GM21526 (cell line): ENCODE data around the gene KCMF1.

Experiments used
- ATAC-seq: cut with Tn5 transposase; IDR thresholded peaks from one replicate; pipeline ENCODE4 v1.9.1; 2021; ENCODE audit warnings: moderate library complexity; ENCODE audit not compliant: unreplicated experiment, low FRiP score

Gene KCMF1

GRCh38 chr2:84972932-84973331 lies 2.0 kb downstream of the KCMF1 start:
- ATAC-seq = no peak

- no peak for ATAC-seq
Observed at GRCh38 chr2:84980263-84980983, 9.5 kb downstream of the KCMF1 start.

DNA sequence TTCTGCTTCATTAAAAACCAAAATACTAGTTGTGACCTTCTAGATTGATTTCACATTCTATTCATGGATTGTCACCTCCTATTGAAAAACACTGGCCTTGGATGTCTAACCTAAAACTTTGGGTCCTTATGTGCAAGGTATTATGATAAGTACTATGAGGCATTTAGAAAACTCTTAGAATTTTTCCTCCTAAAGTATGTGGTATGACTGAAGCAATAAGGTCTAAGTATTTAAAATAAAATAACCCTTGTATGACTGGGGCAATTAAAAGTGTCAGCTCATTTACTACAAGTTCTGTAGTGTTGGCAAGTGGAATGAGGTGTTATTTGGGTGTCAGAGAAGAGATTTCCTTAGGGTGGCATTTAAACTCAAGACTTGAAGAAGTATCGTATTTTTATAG lies 15.1 kb downstream of the KCMF1 start:
- ATAC-seq = no peak

DNA sequence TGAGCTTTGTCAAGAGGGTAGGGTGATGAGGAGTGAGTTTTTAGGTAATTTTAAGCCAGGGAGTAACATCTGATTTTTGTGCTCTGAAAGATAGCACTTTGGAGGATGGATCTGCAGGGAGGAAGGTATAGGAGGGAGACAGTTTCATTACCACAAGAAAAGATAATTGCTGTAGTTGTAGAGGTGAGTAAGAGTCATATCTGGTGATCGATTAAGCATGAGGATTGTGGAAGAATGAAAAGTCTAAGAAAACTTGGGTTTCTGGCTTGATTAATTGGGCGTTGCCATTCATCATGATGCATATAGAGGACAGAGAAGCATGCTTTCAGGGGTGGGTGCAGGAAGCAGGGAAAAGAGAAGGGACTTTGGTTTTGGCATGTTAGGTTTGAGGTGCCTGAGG lies 18.5 kb downstream of the KCMF1 start:
- ATAC-seq = no peak

- ATAC-seq = no peak
Observed at GRCh38 chr2:84989927-84990326, 19.0 kb downstream of the KCMF1 start.

DNA sequence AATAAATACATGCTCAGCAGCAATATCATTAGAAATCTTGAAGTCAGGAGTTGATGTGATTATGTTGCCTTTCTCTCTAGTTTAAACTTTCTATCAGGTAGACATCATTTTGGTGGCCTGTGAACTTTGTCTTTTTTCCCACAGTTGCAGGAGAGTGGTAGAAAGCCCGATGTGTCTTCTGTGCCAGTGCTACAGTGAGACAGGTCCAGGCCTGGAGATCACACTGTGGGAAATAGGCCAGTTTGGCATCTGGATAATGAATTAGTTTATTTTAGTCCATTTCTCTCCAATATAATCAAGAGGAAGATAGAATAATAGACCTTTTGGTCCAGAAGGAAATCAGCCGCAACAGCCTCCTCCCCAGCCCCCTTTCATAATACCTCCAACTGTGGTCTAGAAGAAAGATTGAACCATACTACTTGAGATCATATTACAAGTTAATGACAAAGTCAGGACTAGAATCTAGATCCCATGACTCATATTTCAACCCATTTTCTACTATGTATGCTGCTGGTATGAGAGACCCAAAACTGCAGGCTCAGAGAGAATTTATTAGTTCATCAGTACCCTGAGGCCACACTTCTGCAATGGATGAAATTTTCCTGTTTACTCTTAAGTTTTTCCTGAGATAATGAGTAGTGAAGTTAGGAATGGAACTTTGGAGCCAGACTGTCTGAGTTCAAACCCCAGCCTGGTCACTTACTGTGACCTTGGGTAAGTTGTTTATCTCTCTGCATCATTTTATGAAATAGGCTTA lies 20.6 kb downstream of the KCMF1 start:
- ATAC-seq = no peak

GRCh38 chr2:84995826-84996225 lies 24.9 kb downstream of the KCMF1 start:
- no peak for ATAC-seq

GRCh38 chr2:84996909-84997308 lies 25.9 kb downstream of the KCMF1 start:
- no peak for ATAC-seq

GRCh38 chr2:84999553-84999955 lies 28.6 kb downstream of the KCMF1 start:
- ATAC-seq = no peak

DNA sequence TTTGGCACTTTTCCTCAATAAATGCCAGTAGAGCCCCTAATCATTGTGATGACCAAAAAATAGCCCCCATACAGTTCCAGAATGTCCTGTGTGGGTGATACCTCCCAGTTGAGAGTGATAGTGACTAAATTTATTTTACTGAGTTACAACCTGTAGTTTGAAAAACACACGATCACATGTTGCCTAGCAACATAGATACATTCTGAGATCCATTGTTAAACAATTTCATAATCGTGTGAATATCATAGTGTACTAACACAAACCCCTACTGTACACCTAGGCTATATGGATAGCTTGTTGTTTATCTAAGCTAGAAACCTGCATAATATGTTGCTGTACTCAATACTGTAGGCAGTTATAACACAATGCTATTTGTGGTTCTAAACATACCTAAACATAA lies 30.6 kb downstream of the KCMF1 start:
- ATAC-seq = no peak

DNA sequence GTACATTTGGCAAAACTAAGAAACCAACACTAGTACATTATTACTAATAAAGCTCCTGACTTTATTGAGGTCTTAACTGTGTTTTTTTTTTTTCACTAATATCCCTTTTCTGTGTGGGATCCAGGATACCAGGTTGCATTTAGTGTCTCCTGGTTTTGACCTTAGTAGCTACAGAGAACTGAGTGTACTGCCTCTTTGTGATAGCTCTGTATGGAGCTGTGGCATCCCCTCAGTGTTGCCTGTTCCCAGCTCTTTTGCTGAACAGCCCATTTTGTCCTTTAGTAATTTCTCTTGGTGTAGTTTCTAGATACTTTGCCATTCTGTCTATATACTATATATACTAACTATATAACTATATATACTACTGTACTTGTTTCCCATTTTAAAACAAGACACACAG lies 31.6 kb downstream of the KCMF1 start:
- ATAC-seq = no peak

DNA sequence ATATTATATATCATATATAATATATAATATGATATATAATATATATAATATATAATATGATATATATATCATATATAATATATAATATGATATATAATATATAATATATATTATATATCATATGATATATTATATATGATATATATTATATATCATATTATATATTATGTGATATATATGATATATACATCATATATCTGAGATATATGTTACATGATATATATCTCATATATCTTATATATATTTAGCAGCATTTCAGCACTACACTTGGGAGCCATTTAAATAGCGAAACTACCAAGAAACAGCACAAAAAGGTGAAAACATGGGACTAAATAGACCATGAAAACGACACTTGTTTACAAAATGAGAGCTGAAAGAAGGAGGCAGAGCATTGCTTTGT lies 37.3 kb downstream of the KCMF1 start:
- ATAC-seq = no peak

DNA sequence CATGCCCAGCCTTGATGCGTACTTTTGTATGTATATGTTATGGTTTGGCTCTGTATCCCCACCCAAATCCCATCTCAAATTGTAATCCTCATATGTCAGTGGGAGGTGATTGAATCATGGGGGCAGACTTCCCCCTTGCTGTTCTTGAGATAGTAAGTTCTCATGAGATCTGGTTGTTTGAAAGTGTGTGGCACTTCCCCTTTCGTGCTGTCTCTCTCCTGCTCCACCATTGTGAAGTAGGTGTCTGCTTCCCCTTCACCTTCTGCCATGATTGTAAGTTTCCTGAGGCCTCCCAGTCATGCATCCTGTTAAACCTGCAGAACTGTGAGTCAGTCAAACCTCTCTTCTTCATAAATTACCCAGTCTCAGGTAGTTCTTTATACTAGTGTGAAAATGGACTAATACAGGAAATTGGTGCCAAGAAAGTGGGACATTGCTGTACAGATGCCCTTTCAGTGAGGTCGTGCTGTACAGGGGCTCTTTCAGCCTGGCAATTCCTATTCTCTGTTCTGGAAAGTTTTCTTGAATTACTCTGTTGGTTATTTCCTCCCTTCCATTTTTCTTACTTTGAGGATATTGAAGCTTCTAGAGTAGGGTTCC lies 38.2 kb downstream of the KCMF1 start:
- no peak for ATAC-seq

- ATAC-seq = no peak
Observed at GRCh38 chr2:85010404-85010803, 39.4 kb downstream of the KCMF1 start.

DNA sequence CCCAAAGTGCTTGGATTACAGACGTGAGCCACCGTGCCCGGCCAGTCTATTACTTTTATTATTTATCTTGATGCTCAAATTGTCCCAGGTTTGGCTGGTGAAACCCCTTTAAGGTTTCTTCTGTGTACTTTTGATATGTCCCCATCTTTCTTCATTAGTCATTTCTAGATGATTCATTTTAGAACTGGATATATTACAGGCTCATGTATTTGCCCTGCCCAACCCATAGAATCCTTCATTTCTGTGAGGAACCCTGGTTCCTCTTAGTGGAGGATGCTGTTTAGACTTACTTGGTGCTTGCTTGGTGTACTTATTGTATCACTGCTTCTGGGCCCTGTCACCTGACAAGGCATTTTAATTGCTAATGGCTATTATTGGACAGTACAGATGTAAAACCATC lies 40.1 kb downstream of the KCMF1 start:
- ATAC-seq = no peak

- no peak for ATAC-seq
Observed at GRCh38 chr2:85011747-85012146, 40.8 kb downstream of the KCMF1 start.

- no peak for ATAC-seq
Observed at GRCh38 chr2:85012431-85012830, 41.5 kb downstream of the KCMF1 start.

DNA sequence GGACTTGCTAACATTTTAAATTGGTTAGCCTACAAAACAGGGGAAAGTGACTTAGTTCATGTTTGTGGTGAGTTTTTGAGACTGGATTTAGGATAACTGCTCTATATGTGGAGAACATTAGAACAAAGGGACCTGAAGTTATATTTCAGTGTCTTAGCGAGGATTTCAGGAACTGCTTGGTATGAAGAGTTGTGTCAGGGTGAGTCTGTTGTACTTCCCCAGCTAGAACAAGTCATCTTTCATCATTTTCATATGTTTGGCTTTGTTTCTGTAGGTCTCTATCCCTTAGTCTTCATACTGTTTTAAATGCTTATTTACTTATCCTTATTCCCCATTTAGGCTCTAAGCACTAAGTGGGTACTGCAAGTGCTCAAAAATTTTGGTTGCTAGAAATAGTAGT lies 41.9 kb downstream of the KCMF1 start:
- no peak for ATAC-seq

GRCh38 chr2:85015653-85016360 lies 44.8 kb downstream of the KCMF1 start:
- ATAC-seq = no peak

DNA sequence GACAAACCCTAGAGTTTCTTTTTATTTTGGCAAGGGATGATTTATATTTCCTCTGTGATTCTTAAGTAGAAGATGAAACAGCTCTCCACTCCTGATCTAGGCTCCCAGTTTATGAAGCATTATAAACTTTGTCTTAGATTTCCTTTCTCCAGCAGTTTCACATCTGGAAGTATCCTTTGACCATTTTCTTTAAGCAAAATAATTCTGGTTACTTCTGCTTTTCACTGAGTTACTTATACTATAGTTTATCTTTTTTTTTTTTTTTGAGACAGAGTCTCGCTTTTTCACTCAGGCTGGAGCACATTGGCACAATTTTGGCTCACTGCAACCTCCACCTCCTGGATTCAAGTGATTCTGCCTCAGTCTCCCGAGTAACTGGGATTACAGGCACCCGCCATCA lies 45.5 kb downstream of the KCMF1 start:
- ATAC-seq = no peak

- no peak for ATAC-seq
Observed at GRCh38 chr2:85017411-85018048, 46.6 kb downstream of the KCMF1 start.
